ENCODE measurements around the gene ASXL2.
A peak's percentile ranks its signal among the peaks of the same experiment; 100 is the strongest.

Gene ASXL2

GRCh38 chr2:25825238-25825637 lies 53.0 kb downstream of the ASXL2 start:
- TF ChIP-seq CTCF (conservative IDR thresholded peaks at IDR 0.05; ENCODE audit: low read length), result no peak
- no peak for DNase-seq (ENCODE audit: low read depth)
- H3K4me3 ChIP-seq (ENCODE audit: low read length), result no peak overlapping the region

GRCh38 chr2:25824718-25825117 lies 53.6 kb downstream of the ASXL2 start:
- TF ChIP-seq CTCF (conservative IDR thresholded peaks at IDR 0.05; ENCODE audit: low read length), result no peak
- H3K4me3 ChIP-seq (ENCODE audit: low read length), result no peak overlapping the region
- no peak for DNase-seq (ENCODE audit: low read depth)

- DNase-seq (ENCODE audit: low read depth), result no peak
- H3K4me3 ChIP-seq (ENCODE audit: low read length), result no peak overlapping the region
- no peak for TF ChIP-seq CTCF (conservative IDR thresholded peaks at IDR 0.05; ENCODE audit: low read length)
Measured at GRCh38 chr2:25824216-25824615, 54.1 kb downstream of the ASXL2 start.

GRCh38 chr2:25822190-25823117 lies 55.8 kb downstream of the ASXL2 start:
- TF ChIP-seq CTCF (conservative IDR thresholded peaks at IDR 0.05; ENCODE audit: low read length), result no peak
- H3K4me3 ChIP-seq (ENCODE audit: low read length), result no peak overlapping the region
- peak; percentile 31 for DNase-seq (ENCODE audit: low read depth)

GRCh38 chr2:25821225-25822056 lies 56.8 kb downstream of the ASXL2 start:
- no peak for DNase-seq (ENCODE audit: low read depth)
- H3K4me3 ChIP-seq (ENCODE audit: low read length), result no peak overlapping the region
- no peak for TF ChIP-seq CTCF (conservative IDR thresholded peaks at IDR 0.05; ENCODE audit: low read length)

GRCh38 chr2:25819597-25820039 lies 58.7 kb downstream of the ASXL2 start:
- TF ChIP-seq CTCF (conservative IDR thresholded peaks at IDR 0.05; ENCODE audit: low read length), result no peak
- no peak overlapping the region for H3K4me3 ChIP-seq (ENCODE audit: low read length)
- DNase-seq (ENCODE audit: low read depth), result no peak

Data from AG10803 (cell line).